Stimulated activated CD8-positive, alpha-beta memory T cell treated with anti-CD3 and anti-CD28 coated beads, Interleukin-12 subunit alpha, Interleukin-12 subunit beta, amount 100 ng/mL, for 24 hours (primary cell): ENCODE measurements around the gene KREMEN1.
"Not testable (repeated sequence)": the region's sequence is repeated elsewhere in the genome, so short reads cannot be mapped to it uniquely, and the experiment has no call there.

ENCODE experiments used
- DNase-seq: peaks from one replicate; pipeline ENCODE4 v3.0.0-alpha.2; 2020; ENCODE audit errors: extremely low read depth

Gene KREMEN1

GRCh38 chr22:29072979-29073617, at the start of gene KREMEN1:
TSS of gene KREMEN1 (plus strand) at chr22:29073035. CDS start at chr22:29073131, 96 bp downstream.
- no peak for DNase-seq

- DNase-seq, result no peak
Observed at GRCh38 chr22:29023172-29023796, 49.6 kb upstream of the KREMEN1 start.

- DNase-seq, result no peak
Observed at GRCh38 chr22:29026579-29026978, 46.3 kb upstream of the KREMEN1 start.

GRCh38 chr22:29028468-29028867, 44.4 kb upstream of the KREMEN1 start:
- DNase-seq, result no peak

GRCh38 chr22:29029202-29030000, 43.4 kb upstream of the KREMEN1 start:
- no peak for DNase-seq

GRCh38 chr22:29030016-29030617, 42.7 kb upstream of the KREMEN1 start:
- DNase-seq, result no peak

- no peak for DNase-seq
Observed at GRCh38 chr22:29030618-29031226, 42.1 kb upstream of the KREMEN1 start.

- no peak for DNase-seq
Observed at GRCh38 chr22:29031227-29032011, 41.4 kb upstream of the KREMEN1 start.

- DNase-seq, result no peak
Observed at GRCh38 chr22:29032014-29032475, 40.8 kb upstream of the KREMEN1 start.

GRCh38 chr22:29032584-29032983, 40.3 kb upstream of the KREMEN1 start:
- DNase-seq, result no peak

- no peak for DNase-seq
Observed at GRCh38 chr22:29037340-29037932, 35.4 kb upstream of the KREMEN1 start.

- DNase-seq, result no peak
Observed at GRCh38 chr22:29039148-29039547, 33.7 kb upstream of the KREMEN1 start.

- not testable (repeated sequence) for DNase-seq
Observed at GRCh38 chr22:29039684-29040083, 33.2 kb upstream of the KREMEN1 start.

- peak; percentile 20 for DNase-seq
Observed at GRCh38 chr22:29040385-29041275, 32.2 kb upstream of the KREMEN1 start.

- no peak for DNase-seq
Observed at GRCh38 chr22:29041408-29041807, 31.4 kb upstream of the KREMEN1 start.

GRCh38 chr22:29043906-29044575, 28.8 kb upstream of the KREMEN1 start:
- no peak for DNase-seq

- DNase-seq, result no peak
Observed at GRCh38 chr22:29044657-29045176, 28.1 kb upstream of the KREMEN1 start.

- DNase-seq, result no peak
Observed at GRCh38 chr22:29048822-29049654, 23.8 kb upstream of the KREMEN1 start.
